ENCODE data around the gene UBE2D1. TPM values are rescaled to one million over a fixed set of nuclear protein-coding genes. Genes with fewer than 3 reads are reported as not detected.
A peak's percentile ranks its signal among the peaks of the same experiment; 100 is the strongest.

Gene UBE2D1
- total and polyA plus RNA-seq, 2 of the 8 experiments (the other 6 are each of a cell fraction or from before 2014, with no cell fraction given), result 21.2 to 33.5 TPM

GRCh38 chr10:58291538-58292174, 43.1 kb upstream of the UBE2D1 start (continued):
- TF ChIP-seq GABPA (IDR thresholded peaks at IDR 0.05; ENCODE audit: borderline replicate concordance, insufficient read depth, low read length), result no peak
- TF ChIP-seq POU5F1 (IDR thresholded peaks at IDR 0.05; ENCODE audit: low read depth, low read length), result no peak
- TF ChIP-seq RFX5 (IDR thresholded peaks at IDR 0.05; ENCODE audit: borderline replicate concordance, low read depth, low read length), result no peak
- TF ChIP-seq GTF2F1 (IDR thresholded peaks at IDR 0.05; ENCODE audit: borderline replicate concordance, low read depth, low read length), result no peak
- TF ChIP-seq MAX (IDR thresholded peaks at IDR 0.05), result no peak
- peak; percentile 70 to 71 for TF ChIP-seq RAD21 (IDR thresholded peaks at IDR 0.05 in 1 of 2, conservative IDR thresholded peaks at IDR 0.05 in 1 of 2; ENCODE audit: low read depth in 2 of 2, low read length in 2 of 2)

Measured in H1 (cell line).